ENCODE data around the gene POLD4. TPM values are rescaled to one million over a fixed set of nuclear protein-coding genes. Genes with fewer than 3 reads are reported as not detected.
"Not testable (repeated sequence)": the region's sequence is repeated elsewhere in the genome, so short reads cannot be mapped to it uniquely, and the experiment has no call there.

POLD4 gene
- total RNA-seq, 4 donors from 2014 or later, result 57.4 to 115 (median 87.9) TPM

DNA sequence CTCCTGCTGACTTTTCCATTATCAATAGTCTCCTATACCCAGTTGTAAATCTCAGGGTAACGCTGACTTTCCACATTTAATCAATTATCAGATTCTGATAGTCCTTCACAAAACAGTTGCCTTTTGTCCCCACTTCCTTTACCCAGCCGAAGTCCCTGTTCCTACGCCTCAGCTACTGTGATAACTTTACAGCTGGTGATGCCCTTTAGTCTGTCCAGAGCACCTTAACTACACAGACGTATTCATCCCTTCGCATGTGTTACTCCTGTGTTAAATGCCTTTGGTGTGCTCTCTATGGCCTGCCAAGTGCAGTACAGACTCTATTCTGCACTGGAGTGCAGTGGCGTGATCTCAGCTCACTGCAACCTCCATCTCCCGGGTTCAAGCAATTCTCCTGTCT is 29.8 kb downstream of the POLD4 start:
- ATAC-seq, result no peak
- in situ Hi-C loops (cut with MboI; ENCODE audit: low sequenced_read_pairs in 4 of 4), result no loop called here

DNA sequence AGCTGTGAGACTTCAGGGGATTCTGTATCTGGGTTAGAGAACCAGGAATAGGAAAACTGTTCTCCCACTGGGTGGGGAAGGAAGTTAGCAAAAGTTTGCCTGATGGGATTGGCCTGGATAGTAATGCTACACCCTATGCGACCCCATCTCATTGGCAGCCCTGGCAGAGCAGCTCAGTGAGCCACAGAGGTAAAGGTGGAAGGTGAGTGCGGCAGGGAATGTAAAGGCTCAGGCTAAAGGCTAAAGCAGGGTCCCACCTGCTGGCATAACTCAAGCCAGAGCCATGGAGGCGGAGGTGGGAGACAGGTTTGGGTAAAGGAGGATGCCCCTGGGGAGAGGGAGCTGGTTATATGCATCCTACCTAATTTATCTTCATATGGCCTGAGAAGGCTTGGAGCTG is 31.3 kb downstream of the POLD4 start:
- DNase-seq, result no peak
- Histone ChIP-seq H3K4me1 (peaks cover 7 to 17% of the 10 kb centered on the region in 2 donors), H3K27ac (no peak overlapping the region), H3K27me3 (no peaks in the 10 kb centered on the region), H3K9me3 (no peaks in the 10 kb centered on the region), H3K4me3 (no peak overlapping the region), H3K36me3 (no peaks in the 10 kb centered on the region)
- no peak for TF ChIP-seq CTCF (IDR thresholded peaks at IDR 0.05 in 4 of 5, conservative IDR thresholded peaks at IDR 0.05 in 1 of 5)
- TF ChIP-seq POLR2A (IDR thresholded peaks at IDR 0.05), result no peak
- intact Hi-C loops (cut with DNase I; ENCODE audit: low total_unique reads), result no loop called here
- ATAC-seq, result no peak
- in situ Hi-C loops (cut with MboI; ENCODE audit: low sequenced_read_pairs in 4 of 4), result no loop called here

More for the DNA sequence above, 29.8 kb downstream of the POLD4 start:
- no peak for DNase-seq
- Histone ChIP-seq H3K4me3 (no peak overlapping the region), H3K27ac (no peak overlapping the region), H3K36me3 (no peaks in the 10 kb centered on the region), H3K27me3 (no peaks in the 10 kb centered on the region), H3K9me3 (no peaks in the 10 kb centered on the region), H3K4me1 (peaks cover 3 to 12% of the 10 kb centered on the region in 2 donors)
- intact Hi-C loops (cut with DNase I; ENCODE audit: low total_unique reads), result no loop called here
- TF ChIP-seq CTCF (IDR thresholded peaks at IDR 0.05 in 4 of 5, conservative IDR thresholded peaks at IDR 0.05 in 1 of 5) (no peak), POLR2A (IDR thresholded peaks at IDR 0.05) (no peak)

- no peak for DNase-seq
- intact Hi-C loops (cut with DNase I; ENCODE audit: low total_unique reads), result no loop called here
- ATAC-seq, result no peak
These were observed 32.0 kb downstream of the POLD4 start for GRCh38 chr11:67321313-67321871.

GRCh38 chr11:67320691-67321090 is 32.7 kb downstream of the POLD4 start:
- Histone ChIP-seq H3K9me3 (no peaks in the 10 kb centered on the region), H3K27me3 (no peaks in the 10 kb centered on the region), H3K27ac (no peak overlapping the region), H3K36me3 (no peaks in the 10 kb centered on the region), H3K4me3 (no peak overlapping the region), H3K4me1 (peaks cover 7 to 17% of the 10 kb centered on the region in 2 donors)
- TF ChIP-seq CTCF (IDR thresholded peaks at IDR 0.05 in 4 of 5, conservative IDR thresholded peaks at IDR 0.05 in 1 of 5) (no peak), POLR2A (IDR thresholded peaks at IDR 0.05) (no peak)
- ATAC-seq (no peak), DNase-seq (no peak)
- in situ Hi-C loops (cut with MboI; ENCODE audit: low sequenced_read_pairs in 4 of 4), result no loop called here
- intact Hi-C loops (cut with DNase I; ENCODE audit: low total_unique reads), result no loop called here

More at GRCh38 chr11:67321313-67321871, 32.0 kb downstream of the POLD4 start:
- H3K27ac ChIP-seq, result no peak overlapping the region
- TF ChIP-seq CTCF (IDR thresholded peaks at IDR 0.05 in 4 of 5, conservative IDR thresholded peaks at IDR 0.05 in 1 of 5) (no peak), POLR2A (IDR thresholded peaks at IDR 0.05) (no peak)
- no peaks in the 10 kb centered on the region for H3K36me3 ChIP-seq
- peaks cover 7 to 17% of the 10 kb centered on the region in 2 donors for H3K4me1 ChIP-seq
- no peaks in the 10 kb centered on the region for H3K27me3 ChIP-seq
- in situ Hi-C loops (cut with MboI; ENCODE audit: low sequenced_read_pairs in 4 of 4), result no loop called here
- no peaks in the 10 kb centered on the region for H3K9me3 ChIP-seq
- H3K4me3 ChIP-seq, result no peak overlapping the region

- DNase-seq, result no peak
- Histone ChIP-seq H3K9me3 (no peaks in the 10 kb centered on the region), H3K4me3 (no peak overlapping the region), H3K36me3 (no peaks in the 10 kb centered on the region), H3K4me1 (peaks cover 7 to 17% of the 10 kb centered on the region in 2 donors), H3K27ac (no peak overlapping the region), H3K27me3 (no peaks in the 10 kb centered on the region)
- intact Hi-C loops (cut with DNase I; ENCODE audit: low total_unique reads) (no loop called here), in situ Hi-C loops (cut with MboI; ENCODE audit: low sequenced_read_pairs in 4 of 4) (no loop called here)
- no peak for ATAC-seq
- no peak for TF ChIP-seq CTCF (IDR thresholded peaks at IDR 0.05 in 4 of 5, conservative IDR thresholded peaks at IDR 0.05 in 1 of 5)
- no peak for TF ChIP-seq POLR2A (IDR thresholded peaks at IDR 0.05)
These were observed 33.3 kb downstream of the POLD4 start for GRCh38 chr11:67320011-67320410.

GRCh38 chr11:67318876-67319275 is 34.5 kb downstream of the POLD4 start:
- DNase-seq; H3K27ac ChIP-seq; H3K9me3 ChIP-seq; intact Hi-C loops (cut with DNase I; ENCODE audit: low total_unique reads); H3K27me3 ChIP-seq; H3K36me3 ChIP-seq; ATAC-seq: not testable (repeated sequence)
- in situ Hi-C loops (cut with MboI; ENCODE audit: low sequenced_read_pairs in 4 of 4), result loop anchor here in 3 of 4 donors (5.0 to 10.0 kb wide), 3 partner anchors 42 to 57 kb away; partner anchors contain the start of gene GRK2 (in 1 of the 3)
- peaks cover 7 to 17% of the 10 kb centered on the region in 2 donors for H3K4me1 ChIP-seq
- H3K4me3 ChIP-seq, result peak overlapping the region in 1 of 4 donors; percentile 82
